GM13977 (cell line): ENCODE results near the gene DPF3.

Experiments used
- DNase-seq: peaks from one replicate; pipeline ENCODE4 v3.0.0; 2012; ENCODE audit warnings: low spot score
- in situ Hi-C: fragments of 300-500 bp; cut with MboI; formaldehyde crosslinking; loops from one replicate; pipeline ENCODE4 v1.12.0; 2022; ENCODE audit warnings: low sequenced_read_pairs, low pct_unique_long_range_greater_than_20kb, mixed read lengths, inconsistent platforms; ENCODE audit not compliant: unreplicated experiment
- TF ChIP-seq, protein P1 (sequence below): IDR thresholded peaks from 2 replicates; pipeline ENCODE4 v1.5.1; 2012; ENCODE audit warnings: mild to moderate bottlenecking, control low read depth; ENCODE audit not compliant: insufficient read depth; ENCODE audit errors: extremely low read depth, missing control alignments

Gene DPF3

DNA sequence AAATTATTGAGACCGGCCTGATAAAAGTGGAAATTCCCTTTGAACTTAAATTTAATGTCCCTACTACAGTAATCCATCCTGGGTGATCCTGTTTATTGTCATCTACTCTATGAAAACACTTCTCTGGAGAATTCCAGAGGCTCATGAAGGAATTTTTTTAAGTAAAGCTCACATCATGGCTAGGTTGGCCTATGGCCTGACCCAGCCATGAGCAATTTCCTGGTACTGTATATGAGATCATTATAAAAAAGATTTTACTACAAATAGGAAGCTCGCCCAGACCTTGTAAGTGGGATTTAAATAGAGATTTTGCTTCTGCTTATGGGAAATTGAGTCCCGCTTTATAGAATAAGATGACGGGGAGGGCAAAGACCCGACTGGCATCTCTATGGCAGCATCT is 215.5 kb downstream of the DPF3 start:
- DNase-seq = no peak
- TF ChIP-seq, protein P1, sequence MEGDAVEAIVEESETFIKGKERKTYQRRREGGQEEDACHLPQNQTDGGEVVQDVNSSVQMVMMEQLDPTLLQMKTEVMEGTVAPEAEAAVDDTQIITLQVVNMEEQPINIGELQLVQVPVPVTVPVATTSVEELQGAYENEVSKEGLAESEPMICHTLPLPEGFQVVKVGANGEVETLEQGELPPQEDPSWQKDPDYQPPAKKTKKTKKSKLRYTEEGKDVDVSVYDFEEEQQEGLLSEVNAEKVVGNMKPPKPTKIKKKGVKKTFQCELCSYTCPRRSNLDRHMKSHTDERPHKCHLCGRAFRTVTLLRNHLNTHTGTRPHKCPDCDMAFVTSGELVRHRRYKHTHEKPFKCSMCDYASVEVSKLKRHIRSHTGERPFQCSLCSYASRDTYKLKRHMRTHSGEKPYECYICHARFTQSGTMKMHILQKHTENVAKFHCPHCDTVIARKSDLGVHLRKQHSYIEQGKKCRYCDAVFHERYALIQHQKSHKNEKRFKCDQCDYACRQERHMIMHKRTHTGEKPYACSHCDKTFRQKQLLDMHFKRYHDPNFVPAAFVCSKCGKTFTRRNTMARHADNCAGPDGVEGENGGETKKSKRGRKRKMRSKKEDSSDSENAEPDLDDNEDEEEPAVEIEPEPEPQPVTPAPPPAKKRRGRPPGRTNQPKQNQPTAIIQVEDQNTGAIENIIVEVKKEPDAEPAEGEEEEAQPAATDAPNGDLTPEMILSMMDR = no peak
- in situ Hi-C loops = no loop called here

DNA sequence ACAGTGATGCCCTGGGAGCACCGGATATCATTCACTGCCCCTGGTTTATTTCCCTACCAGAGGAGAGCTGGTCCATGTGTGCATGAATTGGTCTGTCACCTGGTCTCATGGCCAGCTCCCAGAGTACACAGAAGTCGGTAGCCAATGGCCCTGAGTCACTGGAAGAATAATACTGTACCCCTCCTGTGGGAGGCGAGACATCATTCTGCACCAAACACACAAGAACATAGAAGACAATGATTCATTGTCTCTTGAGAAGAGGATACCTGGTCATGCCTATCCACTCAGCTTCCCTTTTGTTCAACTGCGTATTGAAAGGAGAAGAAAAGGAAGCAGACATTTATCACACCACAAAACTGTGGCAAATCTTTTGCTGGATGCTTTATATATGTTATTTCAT is 216.2 kb downstream of the DPF3 start:
- no peak for DNase-seq
- TF ChIP-seq, protein P1 = no peak
- in situ Hi-C loops = no loop called here

GRCh38 chr14:72675126-72675525 is 218.8 kb downstream of the DPF3 start:
- in situ Hi-C loops = no loop called here
- TF ChIP-seq, protein P1 = no peak
- no peak for DNase-seq

DNA sequence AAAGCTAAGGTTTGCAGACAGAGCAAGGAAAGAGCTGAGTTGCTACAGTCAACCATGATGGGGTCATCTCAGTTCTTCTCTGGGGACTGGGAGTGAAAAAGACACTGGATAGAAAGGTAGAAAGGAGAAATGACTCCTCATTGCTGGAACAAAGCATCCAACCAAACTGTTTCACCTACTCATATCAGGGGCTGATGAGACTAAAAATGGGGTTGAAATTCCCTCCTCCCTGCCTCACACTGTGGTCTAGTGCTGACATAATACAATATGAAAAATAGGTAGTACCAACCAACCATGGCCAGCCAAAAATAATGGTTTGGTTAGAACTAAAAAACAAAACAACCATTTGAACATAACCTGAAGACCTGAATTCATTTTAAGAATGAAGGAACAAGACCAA is 220.7 kb downstream of the DPF3 start:
- TF ChIP-seq, protein P1 = no peak
- in situ Hi-C loops = no loop called here

DNA sequence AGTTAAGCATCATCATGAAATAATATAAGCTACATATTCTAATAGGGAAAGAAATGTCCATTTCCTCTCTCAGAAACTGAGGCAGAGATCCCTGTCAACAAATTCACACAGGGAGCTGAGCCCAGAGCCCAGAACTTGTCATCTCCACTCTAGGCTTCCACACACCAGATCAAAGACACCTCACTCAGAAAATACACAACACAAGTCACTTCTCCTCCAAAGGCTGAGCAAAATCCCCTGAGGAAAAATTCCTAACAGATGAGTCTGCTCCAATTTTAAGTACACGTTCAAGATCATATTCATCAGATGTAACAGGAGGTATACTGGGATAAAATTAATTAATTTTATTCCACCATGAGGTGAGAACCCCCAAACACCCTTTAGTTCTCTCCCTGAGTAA is 227.3 kb downstream of the DPF3 start:
- in situ Hi-C loops = no loop called here
- TF ChIP-seq, protein P1 = no peak
- DNase-seq = no peak

More for the DNA sequence above, 220.7 kb downstream of the DPF3 start:
- no peak for DNase-seq

DNA sequence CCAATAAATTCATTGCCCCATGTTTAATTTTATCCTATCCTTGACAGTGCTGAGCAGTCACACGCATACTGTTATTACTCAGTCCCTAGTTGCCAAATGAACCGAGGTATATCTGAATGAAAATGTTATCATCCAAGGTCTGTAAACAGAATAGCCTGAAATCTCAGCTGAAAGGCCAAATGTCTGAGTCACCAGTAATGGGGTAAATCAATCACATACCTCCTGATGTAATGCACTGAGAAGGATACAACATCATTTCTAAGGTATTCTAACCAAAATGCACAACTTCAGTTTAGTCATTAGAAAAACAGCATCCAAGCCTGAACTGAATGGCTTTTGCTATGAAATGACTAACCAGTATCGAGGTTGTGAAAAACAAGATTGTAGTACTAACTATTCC is 228.6 kb downstream of the DPF3 start:
- no peak for DNase-seq
- TF ChIP-seq, protein P1 = no peak
- in situ Hi-C loops = no loop called here

DNA sequence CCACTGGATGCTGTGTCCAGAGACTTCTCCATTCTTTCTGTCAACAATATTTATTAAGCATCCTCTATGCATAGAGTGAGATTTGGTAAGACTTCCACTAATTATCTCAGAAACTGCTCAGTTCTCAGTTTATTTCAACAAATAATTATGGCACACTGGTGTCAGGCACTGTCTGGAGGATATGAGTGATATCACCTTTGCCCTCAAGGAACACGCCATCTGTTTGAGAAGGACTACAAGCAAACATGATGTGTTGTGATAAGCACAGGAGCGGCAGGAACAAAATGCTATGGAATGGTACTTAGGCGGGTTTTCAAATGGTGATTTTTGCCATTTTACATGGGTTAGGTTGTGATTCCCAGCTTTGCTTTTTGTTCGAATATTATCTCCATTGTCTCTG is 229.2 kb downstream of the DPF3 start:
- no peak for DNase-seq
- TF ChIP-seq, protein P1 = no peak
- in situ Hi-C loops = no loop called here
